Effector memory CD4-positive, alpha-beta T cell (primary cell): ENCODE data around the gene URI1.

ENCODE experiments used
- DNase-seq, 3 donors: peaks; one replicate each; pipeline ENCODE4 v3.0.0-alpha.2; 2020
- H3K27ac ChIP-seq: 2 replicates; pipeline ENCODE4 v1.7.0; 2013; ENCODE audit warnings: mild to moderate bottlenecking, low read length, moderate library complexity; ENCODE audit not compliant: insufficient read depth, poor library complexity, severe bottlenecking
- H3K27me3 ChIP-seq: replicated peaks from 2 replicates; pipeline ENCODE4 v1.7.0; 2013; ENCODE audit warnings: mild to moderate bottlenecking, low read length; ENCODE audit not compliant: insufficient read depth, control insufficient read depth, poor library complexity, severe bottlenecking
- H3K36me3 ChIP-seq: 2 replicates; pipeline ENCODE4 v1.7.0; 2013; ENCODE audit warnings: mild to moderate bottlenecking, low read length, moderate library complexity; ENCODE audit not compliant: control insufficient read depth, insufficient read depth
- H3K4me1 ChIP-seq: 2 replicates; pipeline ENCODE4 v1.7.0; 2013; ENCODE audit warnings: low read length, mild to moderate bottlenecking; ENCODE audit not compliant: control insufficient read depth, insufficient read depth, poor library complexity, severe bottlenecking
- H3K4me3 ChIP-seq: 2 replicates; pipeline ENCODE4 v1.7.0; 2013; ENCODE audit warnings: low read length, low read depth, mild to moderate bottlenecking; ENCODE audit not compliant: insufficient read depth, poor library complexity, severe bottlenecking
- H3K9me3 ChIP-seq: 2 replicates; pipeline ENCODE4 v1.7.0; 2013; ENCODE audit warnings: mild to moderate bottlenecking, low read length, moderate library complexity; ENCODE audit not compliant: control insufficient read depth

URI1 gene

GRCh38 chr19:29988351-29988750 lies 46.3 kb downstream of the URI1 start:
- no peak for DNase-seq
- peaks cover 4% of the 10 kb centered on the region for H3K9me3 ChIP-seq
- no peak overlapping the region for H3K27ac ChIP-seq
- no peak overlapping the region for H3K4me3 ChIP-seq
- peaks cover 30% of the 10 kb centered on the region for H3K36me3 ChIP-seq
- H3K27me3 ChIP-seq = no peaks in the 10 kb centered on the region
- no peaks in the 10 kb centered on the region for H3K4me1 ChIP-seq

- H3K27ac ChIP-seq = no peak overlapping the region
- peaks cover 4% of the 10 kb centered on the region for H3K9me3 ChIP-seq
- H3K36me3 ChIP-seq = peaks cover 31% of the 10 kb centered on the region
- H3K27me3 ChIP-seq = no peaks in the 10 kb centered on the region
- H3K4me1 ChIP-seq = no peaks in the 10 kb centered on the region
- no peak overlapping the region for H3K4me3 ChIP-seq
- no peak for DNase-seq
These were observed 50.3 kb downstream of the URI1 start for GRCh38 chr19:29992233-29992867.

GRCh38 chr19:29999490-29999889 lies 57.5 kb downstream of the URI1 start:
- Histone ChIP-seq H3K36me3 (peaks cover 8% of the 10 kb centered on the region), H3K27me3 (no peaks in the 10 kb centered on the region), H3K4me1 (no peaks in the 10 kb centered on the region), H3K9me3 (no peaks in the 10 kb centered on the region), H3K27ac (no peak overlapping the region), H3K4me3 (no peak overlapping the region)
- no peak for DNase-seq

GRCh38 chr19:30000862-30001261 lies 58.8 kb downstream of the URI1 start:
- no peak overlapping the region for H3K27ac ChIP-seq
- no peaks in the 10 kb centered on the region for H3K9me3 ChIP-seq
- peaks cover 8% of the 10 kb centered on the region for H3K36me3 ChIP-seq
- no peaks in the 10 kb centered on the region for H3K27me3 ChIP-seq
- no peak for DNase-seq
- peaks cover 2% of the 10 kb centered on the region for H3K4me1 ChIP-seq
- H3K4me3 ChIP-seq = no peak overlapping the region

- no peak for DNase-seq
- Histone ChIP-seq H3K27me3 (no peaks in the 10 kb centered on the region), H3K9me3 (no peaks in the 10 kb centered on the region), H3K27ac (no peak overlapping the region), H3K4me1 (peaks cover 4% of the 10 kb centered on the region), H3K36me3 (peaks cover 8% of the 10 kb centered on the region), H3K4me3 (no peak overlapping the region)
These were observed 59.3 kb downstream of the URI1 start for GRCh38 chr19:30001301-30001700.

- no peak overlapping the region for H3K27ac ChIP-seq
- H3K36me3 ChIP-seq = peaks cover 8% of the 10 kb centered on the region
- H3K9me3 ChIP-seq = no peaks in the 10 kb centered on the region
- no peak for DNase-seq
- H3K27me3 ChIP-seq = no peaks in the 10 kb centered on the region
- no peak overlapping the region for H3K4me3 ChIP-seq
- H3K4me1 ChIP-seq = peaks cover 4% of the 10 kb centered on the region
These were observed 59.8 kb downstream of the URI1 start for GRCh38 chr19:30001791-30002190.

- DNase-seq = no peak
- Histone ChIP-seq H3K36me3 (peaks cover 15% of the 10 kb centered on the region), H3K4me1 (peaks cover 4% of the 10 kb centered on the region), H3K27ac (no peak overlapping the region), H3K4me3 (no peak overlapping the region), H3K9me3 (no peaks in the 10 kb centered on the region), H3K27me3 (no peaks in the 10 kb centered on the region)
These were observed 61.8 kb downstream of the URI1 start for GRCh38 chr19:30003866-30004265.

GRCh38 chr19:30004403-30004802 lies 62.4 kb downstream of the URI1 start:
- Histone ChIP-seq H3K27ac (no peak overlapping the region), H3K4me1 (peaks cover 4% of the 10 kb centered on the region), H3K27me3 (no peaks in the 10 kb centered on the region), H3K36me3 (peaks cover 21% of the 10 kb centered on the region), H3K9me3 (no peaks in the 10 kb centered on the region), H3K4me3 (no peak overlapping the region)
- DNase-seq = no peak

- H3K27me3 ChIP-seq = no peaks in the 10 kb centered on the region
- peaks cover 27% of the 10 kb centered on the region for H3K36me3 ChIP-seq
- DNase-seq = no peak
- peaks cover 4% of the 10 kb centered on the region for H3K4me1 ChIP-seq
- H3K9me3 ChIP-seq = no peaks in the 10 kb centered on the region
- H3K4me3 ChIP-seq = no peak overlapping the region
- H3K27ac ChIP-seq = no peak overlapping the region
These were observed 64.2 kb downstream of the URI1 start for GRCh38 chr19:30006207-30006606.

GRCh38 chr19:30008169-30008568 lies 66.1 kb downstream of the URI1 start:
- Histone ChIP-seq H3K27ac (no peak overlapping the region), H3K27me3 (no peaks in the 10 kb centered on the region), H3K9me3 (no peaks in the 10 kb centered on the region), H3K4me1 (peaks cover 4% of the 10 kb centered on the region), H3K4me3 (no peak overlapping the region), H3K36me3 (peaks cover 36% of the 10 kb centered on the region)
- no peak for DNase-seq
